HG03280 (cell line): Measurements from ENCODE around the gene SGK1.

Experiments
- ATAC-seq: cut with Tn5 transposase; IDR thresholded peaks from one replicate; pipeline ENCODE4 v1.9.1; 2021; ENCODE audit warnings: mild to moderate bottlenecking, moderate library complexity; ENCODE audit not compliant: unreplicated experiment

Gene SGK1

DNA sequence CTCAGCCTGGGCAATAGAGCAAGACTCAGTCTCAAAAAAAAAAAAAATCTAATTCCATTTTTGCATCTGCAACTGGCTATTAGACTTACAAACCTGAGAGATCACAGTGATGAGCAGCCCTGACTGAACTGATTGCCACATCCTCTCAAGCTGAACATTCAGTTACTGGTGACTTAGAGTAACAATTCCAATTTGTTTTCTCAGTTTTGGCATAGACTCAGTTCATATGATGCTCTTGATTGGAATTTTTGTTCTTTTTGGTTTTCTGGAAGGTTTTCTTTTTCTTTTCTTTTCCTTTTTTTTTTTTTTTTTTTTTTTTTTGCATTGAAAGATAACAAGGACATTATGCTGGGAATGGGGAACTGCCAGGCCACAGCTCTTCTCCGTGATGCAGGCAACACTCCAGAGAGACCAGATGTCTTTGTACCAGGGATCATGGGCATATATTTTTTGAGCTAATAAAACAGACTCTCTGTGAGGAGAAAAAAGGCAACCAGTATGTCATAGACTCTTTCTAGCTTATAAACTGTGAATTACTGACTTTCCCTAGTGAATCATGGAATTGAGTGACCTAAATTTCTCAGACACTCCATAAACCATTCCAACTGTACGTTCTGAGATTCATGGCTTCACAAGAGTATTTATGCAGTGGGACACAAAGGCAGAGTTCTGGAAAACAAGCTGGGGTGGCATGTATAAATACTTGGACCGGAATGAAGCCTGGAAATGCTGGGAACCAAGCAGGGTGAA lies 179.5 kb downstream of the SGK1 start:
- ATAC-seq, result no peak

DNA sequence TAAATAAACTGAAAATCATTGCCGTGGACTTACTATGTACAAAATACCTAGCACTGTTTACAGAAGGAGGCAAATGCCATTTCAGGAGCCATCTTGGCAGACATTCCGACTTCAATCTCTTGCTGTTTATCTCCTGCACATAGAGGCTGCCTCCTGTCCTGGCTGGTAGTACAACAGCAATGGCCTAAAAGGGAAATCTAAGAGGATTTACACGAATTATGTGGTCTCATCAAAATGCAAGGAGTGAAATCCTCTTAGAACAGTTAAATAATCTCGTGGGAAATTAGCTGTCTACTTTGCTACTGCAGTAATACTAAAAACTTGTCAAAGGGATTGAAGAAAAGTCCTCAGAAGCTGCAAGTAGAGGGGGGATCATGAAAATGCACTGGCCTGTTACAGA lies 183.3 kb downstream of the SGK1 start:
- no peak for ATAC-seq

DNA sequence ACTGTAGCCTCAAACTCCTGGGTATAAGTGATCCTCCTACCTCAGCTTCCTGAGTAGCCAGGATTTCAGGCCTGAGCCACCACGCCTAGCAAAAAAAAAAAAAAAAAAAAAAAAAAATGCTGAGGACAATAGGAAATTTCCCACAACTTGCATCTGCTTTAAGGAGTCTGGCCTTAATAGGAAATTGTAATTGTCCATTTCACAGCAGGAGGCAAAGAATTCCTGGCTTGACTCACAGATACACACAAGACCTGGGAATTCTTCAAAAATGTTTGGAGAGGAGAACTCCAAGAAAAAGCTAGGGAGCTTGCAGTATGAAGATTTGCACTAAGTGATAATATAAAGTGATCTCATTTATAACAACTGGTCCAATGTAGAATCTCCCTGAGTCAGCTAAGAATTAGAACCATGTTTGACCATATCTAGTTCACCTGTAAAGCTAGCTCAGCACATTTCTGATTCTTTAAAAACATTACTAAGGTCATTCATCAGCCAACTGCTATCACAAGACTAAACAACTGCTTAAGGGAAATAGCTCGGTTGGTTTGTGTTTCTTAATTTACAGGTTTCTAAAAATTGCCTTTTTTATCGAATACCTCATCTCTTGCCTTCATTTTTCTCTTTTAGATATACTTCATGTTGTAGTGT lies 185.3 kb downstream of the SGK1 start:
- ATAC-seq, result no peak

DNA sequence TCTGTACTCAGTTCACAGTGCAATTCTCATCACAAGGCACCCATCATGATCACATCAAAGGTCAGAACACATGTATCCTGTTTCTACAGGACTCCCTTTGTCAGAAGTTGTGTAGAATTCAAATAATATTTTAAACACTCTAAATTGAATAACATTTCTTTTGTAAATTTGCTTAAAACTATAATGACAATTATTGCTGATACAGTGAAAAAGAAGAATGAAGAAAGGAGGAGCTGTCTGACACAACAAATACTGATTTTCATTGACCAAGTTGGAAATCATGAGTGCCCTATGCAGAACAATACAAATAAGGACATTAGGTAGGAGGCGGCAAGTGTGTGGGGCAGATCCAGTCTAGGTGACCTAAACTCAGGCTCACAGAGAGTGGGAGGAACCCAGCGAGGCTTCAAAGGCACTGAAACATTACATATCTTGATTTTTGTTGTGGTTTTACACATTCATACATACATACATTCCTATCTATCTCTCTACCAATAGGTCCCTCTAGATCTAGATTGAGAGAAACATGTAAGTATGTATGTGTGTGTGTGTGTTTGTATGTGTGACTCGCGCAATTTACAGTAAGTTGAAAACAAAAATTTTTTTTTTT lies 186.3 kb downstream of the SGK1 start:
- ATAC-seq, result no peak

DNA sequence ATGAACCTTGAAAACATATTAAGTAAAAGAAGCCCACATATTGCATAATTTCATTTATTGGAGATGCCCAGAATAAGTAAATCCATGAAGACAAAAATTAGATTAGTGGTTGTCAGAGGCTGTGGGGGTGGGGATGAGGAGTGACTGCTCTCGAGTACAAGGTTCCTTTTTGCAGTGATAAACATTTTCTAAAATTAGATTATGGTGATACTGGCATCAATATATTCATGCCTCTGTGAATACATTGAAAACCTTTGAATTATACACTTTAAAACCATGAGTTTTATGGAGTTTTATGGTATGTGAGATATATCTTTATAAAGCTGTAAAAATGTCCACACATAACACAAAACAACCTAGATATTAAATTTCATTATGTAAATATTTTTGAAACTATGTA lies 189.8 kb downstream of the SGK1 start:
- no peak for ATAC-seq

DNA sequence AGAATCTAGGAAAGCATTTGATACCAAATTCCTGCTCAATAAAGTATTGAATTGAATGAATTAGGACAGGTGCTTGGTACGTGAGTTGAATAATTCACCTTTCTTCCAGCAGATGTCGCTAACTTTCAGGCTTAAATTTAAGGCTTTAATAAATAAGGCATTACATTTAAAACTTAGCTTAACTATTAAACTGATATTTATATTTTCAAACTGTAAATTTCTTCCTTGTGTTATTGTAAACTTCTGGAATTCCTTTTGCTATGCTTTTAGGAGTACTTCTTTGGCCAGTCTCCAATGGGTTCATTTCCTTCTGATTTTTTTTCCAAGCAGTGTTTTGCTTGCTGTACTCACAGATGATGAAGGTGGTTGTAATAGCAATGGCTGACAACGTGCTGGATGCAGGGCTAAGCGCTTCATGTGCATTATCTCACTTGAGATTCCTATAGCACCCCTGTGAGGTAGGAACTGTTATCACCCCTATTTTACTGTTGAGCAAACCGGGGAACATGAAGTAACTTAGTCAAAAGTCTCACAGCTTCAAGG lies 194.2 kb downstream of the SGK1 start:
- ATAC-seq, result no peak

DNA sequence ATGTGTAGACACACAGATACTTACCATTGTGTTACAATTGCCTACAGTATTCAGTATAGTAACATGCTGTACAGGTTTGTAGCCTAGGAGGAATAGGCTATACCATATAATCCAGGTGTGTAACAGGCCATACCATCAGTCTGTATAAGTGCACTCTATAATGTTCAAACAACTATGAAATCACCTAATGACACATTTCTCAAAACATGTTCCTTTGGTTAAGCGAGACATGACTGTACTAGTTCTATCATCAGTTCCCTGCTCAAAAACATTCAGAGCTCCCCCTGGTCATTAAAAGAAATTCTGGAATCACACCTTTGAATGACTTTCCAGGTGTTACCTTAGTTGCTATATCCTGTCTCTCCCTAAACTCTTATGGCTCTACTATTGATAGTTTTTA lies 195.1 kb downstream of the SGK1 start:
- no peak for ATAC-seq

DNA sequence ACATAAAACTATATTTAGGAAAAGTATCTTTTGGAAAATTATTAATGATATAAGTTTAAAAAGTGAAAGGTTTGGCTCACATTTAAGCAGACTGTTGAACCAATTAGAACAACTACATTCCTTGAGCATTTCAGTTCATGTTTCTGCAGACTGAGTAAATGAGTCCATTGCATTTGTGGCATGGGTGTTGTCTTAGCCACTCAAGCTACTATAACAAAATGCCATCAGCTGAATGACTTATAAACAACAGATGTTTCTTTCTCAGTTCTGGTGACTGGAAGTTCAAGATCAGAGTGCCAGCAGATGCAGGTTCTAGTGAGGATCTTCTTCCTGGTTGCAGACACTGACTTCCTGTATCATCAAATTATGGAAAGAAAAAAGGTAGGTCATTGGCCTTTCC lies 198.4 kb downstream of the SGK1 start:
- no peak for ATAC-seq
